Neural cell (in vitro differentiated cells): ENCODE data around the gene CERS1.

Experiments
- EZH2 ChIP-seq: fragments of 200-600, 300-800 bp; shearing (Covaris generic), sonication (generic); IDR thresholded peaks from 2 replicates; pipeline ENCODE4 v1.6.1; 2014; ENCODE audit warnings: antibody characterized with exemption, low read length, borderline replicate concordance, mild to moderate bottlenecking; ENCODE audit not compliant: insufficient read depth, poor library complexity, severe bottlenecking
- TF ChIP-seq, protein P1 (sequence below): fragments of 450-650 bp; IDR thresholded peaks from 2 replicates; pipeline ENCODE4 v1.5.1; 2014; ENCODE audit warnings: antibody characterized with exemption, mild to moderate bottlenecking, moderate library complexity; ENCODE audit not compliant: poor library complexity, severe bottlenecking

DNA sequence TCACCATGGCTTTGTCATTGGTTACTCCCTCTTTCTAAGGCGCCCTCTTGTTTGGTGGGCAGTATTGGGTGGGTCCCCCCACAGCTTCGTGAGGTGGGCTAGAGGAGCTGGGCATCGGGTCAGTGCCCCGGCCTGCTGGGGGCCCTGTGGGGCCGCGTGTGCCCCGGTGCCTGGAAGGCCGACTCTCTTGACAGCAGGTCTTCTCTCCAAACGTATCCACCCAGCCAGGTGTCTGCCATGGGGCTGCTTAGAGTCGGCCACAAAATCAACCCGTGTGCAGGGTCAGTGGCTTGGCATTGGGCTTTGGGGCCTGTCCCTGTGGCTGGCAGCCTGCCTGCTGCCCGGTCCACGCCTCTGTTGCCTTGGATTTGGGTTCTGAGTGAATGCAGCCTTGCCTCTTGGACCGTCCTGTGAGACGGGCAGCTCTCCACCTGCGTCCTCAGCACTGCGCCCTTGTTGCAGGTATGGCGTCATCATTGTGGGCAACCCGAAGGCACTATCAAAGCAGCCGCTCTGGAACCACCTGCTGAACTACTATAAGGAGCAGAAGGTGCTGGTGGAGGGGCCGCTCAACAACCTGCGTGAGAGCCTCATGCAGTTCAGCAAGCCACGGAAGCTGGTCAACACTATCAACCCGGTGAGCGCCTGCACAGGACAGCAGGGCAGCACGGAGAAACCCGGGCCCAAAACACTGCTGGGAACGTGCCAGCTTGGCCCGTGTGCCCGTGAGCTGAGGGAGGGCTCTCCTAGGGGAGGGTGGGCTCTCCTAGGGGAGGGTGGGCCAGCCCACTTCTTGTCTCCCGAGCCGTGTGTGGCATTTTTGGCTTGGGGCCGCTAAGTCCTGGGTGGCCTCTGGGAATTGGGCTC is 32.7 kb downstream of the CERS1 start:
- no peak for TF ChIP-seq EZH2
- TF ChIP-seq, protein P1, sequence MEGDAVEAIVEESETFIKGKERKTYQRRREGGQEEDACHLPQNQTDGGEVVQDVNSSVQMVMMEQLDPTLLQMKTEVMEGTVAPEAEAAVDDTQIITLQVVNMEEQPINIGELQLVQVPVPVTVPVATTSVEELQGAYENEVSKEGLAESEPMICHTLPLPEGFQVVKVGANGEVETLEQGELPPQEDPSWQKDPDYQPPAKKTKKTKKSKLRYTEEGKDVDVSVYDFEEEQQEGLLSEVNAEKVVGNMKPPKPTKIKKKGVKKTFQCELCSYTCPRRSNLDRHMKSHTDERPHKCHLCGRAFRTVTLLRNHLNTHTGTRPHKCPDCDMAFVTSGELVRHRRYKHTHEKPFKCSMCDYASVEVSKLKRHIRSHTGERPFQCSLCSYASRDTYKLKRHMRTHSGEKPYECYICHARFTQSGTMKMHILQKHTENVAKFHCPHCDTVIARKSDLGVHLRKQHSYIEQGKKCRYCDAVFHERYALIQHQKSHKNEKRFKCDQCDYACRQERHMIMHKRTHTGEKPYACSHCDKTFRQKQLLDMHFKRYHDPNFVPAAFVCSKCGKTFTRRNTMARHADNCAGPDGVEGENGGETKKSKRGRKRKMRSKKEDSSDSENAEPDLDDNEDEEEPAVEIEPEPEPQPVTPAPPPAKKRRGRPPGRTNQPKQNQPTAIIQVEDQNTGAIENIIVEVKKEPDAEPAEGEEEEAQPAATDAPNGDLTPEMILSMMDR = no peak
